SH-SY5Y (cell line): ENCODE data around the gene GRIN2A.

Experiments
- GATA2 ChIP-seq: IDR thresholded peaks from 2 replicates; pipeline ENCODE4 v1.6.1; 2011; ENCODE audit warnings: mild to moderate bottlenecking, low read depth, low read length
- GATA3 ChIP-seq: IDR thresholded peaks from 2 replicates; pipeline ENCODE4 v1.6.1; 2011; ENCODE audit warnings: low read depth, mild to moderate bottlenecking, low read length, moderate library complexity

The GRIN2A gene

DNA sequence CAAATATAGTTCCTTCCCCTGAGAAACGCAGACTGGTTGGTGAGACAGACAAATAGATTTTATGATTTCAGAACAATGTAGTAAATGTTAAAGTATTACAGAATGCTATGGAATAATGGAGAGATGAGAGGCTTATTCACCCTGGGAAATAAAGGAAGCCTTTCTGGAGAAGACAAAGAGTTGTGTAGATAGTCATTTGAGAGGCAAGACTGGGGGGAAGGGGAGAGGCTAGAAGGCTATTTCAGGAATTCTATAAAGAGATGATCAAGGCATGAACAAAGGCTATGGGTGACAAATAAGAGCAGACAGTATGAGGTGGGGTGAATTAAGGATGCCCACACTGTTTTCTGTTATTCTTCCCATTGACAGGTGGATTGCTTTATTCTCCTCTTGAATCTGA, 211.4 kb downstream of the GRIN2A start:
- TF ChIP-seq GATA2 (no peak), GATA3 (no peak)

DNA sequence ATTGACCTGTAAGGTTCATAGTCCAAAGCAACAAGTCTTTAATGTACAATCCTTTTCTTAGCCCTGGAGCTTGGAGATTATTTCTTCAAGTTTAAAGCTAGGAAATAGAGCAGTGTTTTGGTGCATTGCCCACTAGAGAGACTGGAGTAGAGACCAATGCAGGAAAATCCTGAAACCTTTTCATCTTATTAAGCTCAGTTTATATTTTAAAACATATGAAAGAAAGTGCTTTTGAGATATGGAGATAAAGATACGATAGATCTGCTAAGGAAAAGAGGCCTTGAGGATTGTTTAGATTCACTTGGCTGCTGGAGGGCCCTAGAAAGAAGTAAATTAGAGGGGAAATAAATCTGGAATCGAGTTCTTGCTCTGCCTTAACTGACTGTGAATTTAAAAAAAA, 212.0 kb downstream of the GRIN2A start:
- no peak for TF ChIP-seq GATA2
- TF ChIP-seq GATA3, result no peak

DNA sequence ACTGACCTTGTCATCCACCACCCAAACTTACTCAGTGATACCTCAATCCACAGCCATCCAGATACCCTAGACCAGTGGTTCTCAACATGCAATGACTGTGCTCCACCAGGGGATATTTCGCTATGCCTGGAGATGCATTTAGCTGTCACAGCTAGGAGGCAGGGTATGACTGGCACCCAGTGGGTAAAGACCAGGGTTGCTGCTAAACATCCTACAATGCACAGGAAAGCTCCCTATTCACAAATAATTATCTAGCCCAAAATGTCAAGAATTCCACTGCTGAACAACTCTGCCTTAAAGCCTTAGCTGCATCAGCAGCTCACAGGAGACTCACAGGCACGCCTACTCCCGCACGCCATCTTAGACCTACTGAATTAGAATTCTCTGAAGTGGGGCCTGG, 212.6 kb downstream of the GRIN2A start:
- TF ChIP-seq GATA3 (no peak), GATA2 (no peak)

DNA sequence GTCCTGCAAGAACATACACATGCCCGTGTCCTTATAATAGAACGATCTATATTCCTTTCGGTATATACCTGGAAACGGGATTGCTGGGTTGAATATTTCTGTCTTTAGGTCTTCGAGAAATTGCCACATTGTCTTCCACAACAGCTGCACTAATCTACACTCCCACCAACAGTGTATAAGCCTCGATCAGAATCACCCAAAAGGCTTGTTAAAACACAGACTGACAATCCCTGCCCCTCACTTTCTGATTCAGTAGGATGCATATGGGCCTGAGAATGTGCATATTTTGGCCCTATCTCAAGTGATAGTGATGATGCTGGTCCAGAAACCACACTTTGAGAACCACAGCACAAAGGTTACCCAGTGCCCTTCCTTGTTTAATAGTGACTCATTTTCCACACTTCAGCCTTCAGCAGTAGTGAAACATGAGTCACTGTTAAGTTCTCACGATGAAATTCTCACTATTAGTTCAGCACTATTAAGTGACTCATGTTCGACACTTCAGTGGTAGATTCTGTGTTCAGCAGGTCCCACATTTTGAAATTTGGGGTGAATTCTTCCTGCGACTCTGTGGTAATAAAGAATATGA, 215.6 kb downstream of the GRIN2A start:
- TF ChIP-seq GATA2 (no peak), GATA3 (no peak)

DNA sequence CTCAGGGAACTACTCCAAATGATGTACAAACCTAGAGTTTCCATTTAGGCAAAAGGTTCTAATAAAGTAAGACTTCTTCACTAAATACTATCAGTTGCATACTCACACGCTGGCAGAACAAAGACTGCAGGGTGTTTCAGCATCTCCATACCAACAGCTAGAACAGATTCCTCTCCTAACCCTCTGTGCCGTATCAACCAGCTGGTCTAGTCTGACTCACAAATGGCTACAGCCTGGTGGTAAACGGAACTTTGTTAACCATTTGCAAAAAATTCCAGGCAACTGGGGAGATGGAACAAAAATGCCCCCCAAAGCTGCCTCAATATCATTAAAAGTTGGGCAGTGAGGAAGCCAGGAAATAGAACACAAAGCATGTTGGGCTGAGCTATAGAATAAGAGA, 217.1 kb downstream of the GRIN2A start:
- no peak for TF ChIP-seq GATA2
- TF ChIP-seq GATA3, result no peak

DNA sequence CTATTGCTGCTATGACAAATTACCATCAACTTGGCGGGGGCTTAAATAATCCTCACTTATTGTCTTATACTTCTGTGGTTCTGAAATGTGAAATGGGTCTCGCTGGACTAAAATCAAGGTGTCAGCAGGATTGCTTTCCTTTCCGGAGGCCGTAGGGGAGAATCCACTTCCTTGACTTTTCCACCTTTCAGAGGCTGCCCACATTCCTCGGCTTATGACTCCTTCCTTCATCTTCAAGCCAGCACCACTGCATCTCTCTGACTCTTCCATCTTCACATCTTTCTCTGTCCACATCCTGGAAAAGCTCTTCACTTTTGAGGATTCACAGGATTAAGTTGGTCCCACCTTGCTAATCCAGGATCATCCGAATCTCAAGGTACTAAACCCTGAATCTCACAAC, 217.8 kb downstream of the GRIN2A start:
- TF ChIP-seq GATA3 (no peak), GATA2 (no peak)

DNA sequence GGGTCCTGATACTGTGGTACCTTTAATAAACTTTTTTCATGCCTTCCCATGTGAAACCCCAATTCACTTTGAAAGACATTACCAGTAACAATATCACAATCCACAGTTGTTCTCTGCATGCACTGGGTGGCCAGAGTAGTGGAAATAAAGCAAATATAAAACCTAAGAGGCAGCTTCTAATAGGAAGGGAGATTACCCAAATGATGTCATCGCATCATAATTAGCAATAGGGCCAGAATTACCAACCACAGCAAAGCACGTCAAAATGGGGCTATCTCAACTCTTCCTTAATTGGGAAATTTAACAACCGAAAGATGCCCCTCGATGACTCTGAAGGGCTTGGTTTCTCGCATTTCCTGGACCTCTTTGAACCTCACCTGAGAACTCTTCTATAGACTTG, 224.8 kb downstream of the GRIN2A start:
- TF ChIP-seq GATA3 (no peak), GATA2 (no peak)

DNA sequence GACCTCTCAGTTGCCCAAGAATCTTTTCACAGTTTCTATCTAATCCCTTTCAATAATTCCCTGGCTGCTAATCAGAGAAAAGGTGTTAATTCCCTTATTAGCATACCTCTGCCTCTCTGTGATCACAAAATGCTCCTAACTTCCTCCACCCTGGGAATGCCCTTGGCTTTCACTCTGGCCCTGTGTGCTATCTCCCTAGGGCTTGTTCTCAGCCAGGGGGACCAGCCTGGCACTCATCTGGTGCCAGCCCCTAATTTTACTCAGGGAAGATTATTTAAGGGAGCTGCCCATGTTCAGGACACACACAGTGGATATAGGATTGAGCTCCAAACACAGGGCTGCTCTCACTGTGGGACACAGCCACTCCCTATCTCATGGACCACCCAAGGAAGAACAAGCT, 225.2 kb downstream of the GRIN2A start:
- TF ChIP-seq GATA2, result no peak
- TF ChIP-seq GATA3, result no peak

DNA sequence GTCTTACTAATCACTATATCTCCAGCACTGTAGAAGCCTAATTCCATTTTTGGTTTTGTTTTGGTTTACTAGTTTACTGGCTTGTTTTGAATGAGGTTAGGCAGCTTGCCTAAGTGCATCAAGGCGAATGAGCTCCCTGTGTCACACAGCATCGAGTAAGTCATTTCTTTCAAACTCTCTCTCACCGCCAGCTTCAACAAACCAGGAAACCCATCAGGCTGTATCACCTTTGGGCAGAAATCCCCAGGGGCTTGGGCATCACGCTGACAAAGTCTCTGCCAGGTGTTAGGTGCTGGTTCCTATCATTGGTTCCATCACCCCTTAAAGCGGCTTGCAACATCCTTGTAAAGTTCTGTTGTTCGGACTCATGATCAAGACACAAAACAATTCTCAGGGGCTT, 226.6 kb downstream of the GRIN2A start:
- TF ChIP-seq GATA2, result no peak
- no peak for TF ChIP-seq GATA3

DNA sequence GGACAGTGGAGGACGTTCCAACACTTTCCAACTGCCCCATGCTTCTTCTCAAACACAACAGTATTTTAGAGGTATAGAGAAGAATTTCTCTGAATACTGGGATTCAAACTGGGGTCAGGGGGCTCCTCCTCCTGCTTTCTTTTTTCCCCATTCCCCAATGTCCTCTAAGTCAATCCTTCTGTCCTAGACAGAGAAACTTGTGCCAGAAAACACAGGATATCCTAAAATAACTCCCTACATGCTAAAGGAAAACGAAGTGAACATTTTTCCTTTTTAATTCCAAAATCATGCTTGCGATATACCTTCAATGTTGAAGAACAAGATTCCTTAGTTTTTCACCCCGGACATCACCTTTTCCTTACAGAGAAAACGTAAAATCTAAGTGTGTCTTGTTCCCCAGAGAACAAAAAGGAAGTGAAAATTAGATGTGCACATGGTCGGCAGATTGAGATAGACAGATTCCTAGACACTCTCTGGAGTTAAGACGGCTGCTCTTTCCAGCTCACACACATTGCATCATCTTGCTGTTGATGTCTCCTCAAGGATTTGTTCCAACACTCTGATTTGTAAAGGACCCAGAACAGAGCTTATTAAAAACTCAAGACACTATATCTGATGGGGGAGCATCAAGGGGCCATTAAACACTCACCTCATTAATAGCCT, 228.2 kb downstream of the GRIN2A start:
- TF ChIP-seq GATA2, result no peak

DNA sequence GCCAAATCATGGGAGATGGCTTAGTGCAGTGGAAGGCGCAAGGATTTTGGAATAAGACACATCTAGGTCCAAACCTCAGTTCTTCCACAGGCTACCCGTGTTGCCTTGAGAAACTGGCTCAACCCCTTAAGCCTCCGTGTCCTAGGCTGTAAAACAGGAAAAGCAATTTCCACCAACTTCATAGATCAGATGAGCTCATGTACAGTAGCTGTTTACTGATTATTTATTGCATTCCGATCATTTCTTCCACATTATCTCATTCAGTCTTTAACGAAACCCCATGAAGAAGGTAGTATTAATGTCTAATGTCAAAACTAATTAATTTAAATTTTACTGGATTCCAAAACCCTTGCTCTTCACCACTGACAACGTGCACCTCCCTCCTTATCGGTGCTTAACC, 231.6 kb downstream of the GRIN2A start:
- TF ChIP-seq GATA3, result no peak
- TF ChIP-seq GATA2, result no peak

DNA sequence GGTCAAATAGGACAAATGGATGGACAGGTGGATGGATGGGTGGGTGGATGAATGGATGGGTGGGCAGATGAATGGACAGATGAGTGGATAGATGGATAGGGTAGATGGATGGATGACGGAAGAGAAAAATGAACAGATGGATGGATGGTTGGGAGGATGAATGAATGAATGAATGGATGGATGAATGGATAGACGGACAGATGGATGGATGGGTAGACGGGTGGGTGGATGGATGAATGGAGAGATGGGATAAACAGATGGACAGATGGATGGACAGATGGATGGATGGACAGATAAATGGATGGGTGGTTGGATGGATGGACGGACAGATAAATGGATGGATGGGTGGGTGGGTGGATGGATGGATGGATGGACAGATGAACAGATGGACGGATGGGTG, 232.8 kb downstream of the GRIN2A start:
- no peak for TF ChIP-seq GATA3
- no peak for TF ChIP-seq GATA2

DNA sequence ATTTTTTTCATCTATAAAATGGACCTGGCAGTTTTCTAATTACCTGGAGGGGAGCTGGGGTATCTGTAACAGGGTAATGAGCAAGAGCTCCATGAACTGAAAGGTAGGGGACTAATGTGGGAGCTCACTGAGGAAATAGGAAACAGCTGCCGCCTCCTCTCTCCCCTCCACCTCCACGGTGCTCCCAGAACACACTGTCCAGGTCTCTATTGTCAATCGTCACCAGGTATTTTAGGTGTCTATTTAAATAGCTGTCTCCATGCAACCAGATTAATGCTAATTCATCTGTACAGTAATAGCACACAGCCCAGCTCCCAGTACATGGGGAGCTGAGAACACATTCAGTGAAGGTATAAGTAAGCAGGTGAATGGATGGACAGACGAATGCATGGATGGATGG, 233.3 kb downstream of the GRIN2A start:
- TF ChIP-seq GATA3, result no peak
- TF ChIP-seq GATA2, result no peak

DNA sequence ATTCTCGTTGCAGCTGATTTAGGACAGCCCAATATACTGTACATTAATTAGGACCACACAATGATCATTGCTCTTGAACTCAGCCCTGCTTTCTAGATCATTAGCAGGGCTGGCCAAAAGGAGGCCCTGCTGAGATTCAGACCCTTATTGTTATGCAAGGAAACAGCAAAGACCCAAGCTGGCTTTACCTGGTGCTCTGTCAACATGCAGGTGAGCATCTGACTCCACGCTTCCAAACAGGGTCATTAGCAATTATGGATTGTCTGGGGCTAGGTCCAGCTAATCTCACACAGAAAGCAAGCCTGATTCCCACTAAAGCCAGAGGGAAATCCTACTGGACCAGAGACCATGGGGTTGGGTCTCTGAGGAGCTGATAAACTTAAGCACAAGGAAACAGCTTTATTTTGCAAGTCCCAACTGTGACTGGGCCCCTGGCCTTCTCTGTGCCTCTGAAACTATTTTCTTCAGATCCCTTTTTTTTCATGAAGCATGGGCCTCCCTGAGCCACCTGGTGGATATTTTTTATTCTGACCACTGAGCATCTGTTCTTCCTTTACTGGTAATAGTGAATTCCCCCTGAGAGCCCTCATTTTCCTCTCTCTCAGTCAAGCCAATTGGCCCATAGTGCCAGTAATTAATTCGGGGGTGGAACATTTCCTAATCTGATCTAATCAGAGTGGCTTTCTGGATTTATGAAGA, 236.1 kb downstream of the GRIN2A start:
- no peak for TF ChIP-seq GATA3

DNA sequence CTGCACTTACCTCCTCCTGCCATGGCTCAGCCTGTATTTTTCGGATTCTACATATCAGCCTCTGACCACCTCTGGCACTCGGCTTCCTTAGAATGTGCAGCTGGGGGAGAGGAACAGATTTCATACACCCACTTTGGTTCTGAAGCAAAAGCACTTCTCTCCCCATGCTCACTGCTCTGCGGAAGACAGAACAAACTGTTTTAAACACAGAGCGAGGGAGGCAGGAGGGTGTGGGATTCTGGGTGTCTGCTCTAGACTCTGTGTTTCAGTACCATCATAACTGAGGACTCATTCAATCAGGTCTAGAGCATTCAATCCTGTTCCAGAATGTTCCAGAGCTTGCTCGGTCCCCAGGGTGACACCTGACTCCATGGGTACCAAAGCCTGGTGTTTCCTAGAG, 239.1 kb downstream of the GRIN2A start:
- TF ChIP-seq GATA2, result no peak
- no peak for TF ChIP-seq GATA3

DNA sequence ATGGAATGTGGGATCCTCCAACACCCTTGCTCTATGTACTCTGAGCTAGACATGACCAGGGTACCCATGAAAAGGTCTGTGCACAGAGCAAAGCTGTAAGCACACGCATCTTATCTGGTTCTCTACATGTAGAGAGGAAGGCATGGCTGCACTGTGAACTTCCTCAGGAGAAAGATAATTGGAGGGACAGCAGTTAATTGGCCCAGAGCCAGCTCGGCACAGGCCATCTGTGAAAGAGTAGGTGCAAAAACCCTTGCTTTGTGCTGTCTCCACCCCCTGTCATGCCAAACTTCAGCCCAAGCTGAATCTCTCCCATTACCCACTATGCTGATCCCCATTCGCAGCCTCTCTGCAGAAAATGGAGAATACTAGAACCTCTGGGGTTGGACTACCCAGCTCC, 241.0 kb downstream of the GRIN2A start:
- no peak for TF ChIP-seq GATA3
- no peak for TF ChIP-seq GATA2
